ENCODE data around the gene MBNL1.

DNA sequence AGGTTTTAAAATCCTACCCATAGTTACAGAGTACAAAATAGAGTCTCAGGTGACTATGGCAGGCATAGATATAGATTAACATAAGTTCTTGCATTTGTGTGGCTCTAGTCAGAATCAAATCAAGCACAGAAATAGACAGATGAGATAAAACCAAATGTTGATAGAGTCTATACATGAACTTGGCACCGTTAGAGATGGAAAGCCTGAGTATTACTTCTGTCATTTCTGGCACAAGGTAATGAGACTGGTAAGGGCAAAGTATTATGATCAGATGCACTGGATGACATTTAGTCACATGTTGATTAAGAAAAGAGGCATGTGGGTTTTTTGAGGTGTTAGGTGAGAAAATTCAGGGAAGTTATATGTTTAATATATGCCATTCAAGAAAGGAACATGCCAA lies 219.7 kb downstream of the MBNL1 start:
- TF ChIP-seq, protein P1, sequence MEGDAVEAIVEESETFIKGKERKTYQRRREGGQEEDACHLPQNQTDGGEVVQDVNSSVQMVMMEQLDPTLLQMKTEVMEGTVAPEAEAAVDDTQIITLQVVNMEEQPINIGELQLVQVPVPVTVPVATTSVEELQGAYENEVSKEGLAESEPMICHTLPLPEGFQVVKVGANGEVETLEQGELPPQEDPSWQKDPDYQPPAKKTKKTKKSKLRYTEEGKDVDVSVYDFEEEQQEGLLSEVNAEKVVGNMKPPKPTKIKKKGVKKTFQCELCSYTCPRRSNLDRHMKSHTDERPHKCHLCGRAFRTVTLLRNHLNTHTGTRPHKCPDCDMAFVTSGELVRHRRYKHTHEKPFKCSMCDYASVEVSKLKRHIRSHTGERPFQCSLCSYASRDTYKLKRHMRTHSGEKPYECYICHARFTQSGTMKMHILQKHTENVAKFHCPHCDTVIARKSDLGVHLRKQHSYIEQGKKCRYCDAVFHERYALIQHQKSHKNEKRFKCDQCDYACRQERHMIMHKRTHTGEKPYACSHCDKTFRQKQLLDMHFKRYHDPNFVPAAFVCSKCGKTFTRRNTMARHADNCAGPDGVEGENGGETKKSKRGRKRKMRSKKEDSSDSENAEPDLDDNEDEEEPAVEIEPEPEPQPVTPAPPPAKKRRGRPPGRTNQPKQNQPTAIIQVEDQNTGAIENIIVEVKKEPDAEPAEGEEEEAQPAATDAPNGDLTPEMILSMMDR (IDR thresholded peaks at IDR 0.05; ENCODE audit: poor library complexity, severe bottlenecking): no peak
- no peak for TF ChIP-seq EZH2 (IDR thresholded peaks at IDR 0.05; ENCODE audit: borderline replicate concordance, insufficient read depth, low read length, poor library complexity, severe bottlenecking)
- TF ChIP-seq POLR2AphosphoS5 (IDR thresholded peaks at IDR 0.05): no peak

Measured in neural cell (in vitro differentiated cells).